HCT116 (cell line): ENCODE data around the gene MRPL1. TPM values are rescaled to one million over a fixed set of nuclear protein-coding genes. Genes with fewer than 3 reads are reported as not detected.

Experiments
- ATAC-seq: fragments of 200-7000 bp; cut with Tn5 transposase; 2 replicates; pipeline ENCODE4 v1.9.1; 2020; ENCODE audit warnings: mild to moderate bottlenecking, moderate library complexity
- BruUV-seq: library from RNA; stranded (reverse); fragments of 400-500 nt; replicated peaks from 2 replicates; lab custom pipeline; 2021; lab: Mats Ljungman, UMichigan
- CTCF ChIA-PET: fragments of 300-600 bp; sonication (Branson Sonifier 250); formaldehyde crosslinking; loops from one replicate; lab custom pipeline; 2021; ENCODE audit warnings: antibody characterized with exemption; lab: Charles Lee
- POLR2A ChIA-PET: fragments of 300-600, 350-600 bp; sonication (Branson Sonifier 250); formaldehyde crosslinking; loops from one replicate; lab custom pipeline; 2021; ENCODE audit warnings: antibody characterized with exemption; lab: Charles Lee
- RAD21 ChIA-PET, 2 experiments: fragments of 300-600 bp; sonication (Branson Sonifier 250); formaldehyde crosslinking; loops; one replicate each; lab custom pipeline; 2023; ENCODE audit warnings: low total read pairs in 2 of 2; ENCODE audit not compliant: uncharacterized antibody in 2 of 2, unreplicated experiment in 2 of 2, low non-redundant PET in 1 of 2; lab: Charles Lee
- DNase-seq: peaks from one replicate; pipeline ENCODE4 v3.0.0-alpha.2; 2010; ENCODE audit warnings: low read depth, low spot score
- H2AFZ ChIP-seq: fragments of 200-600 bp; shearing (Covaris generic), sonication (generic); 2 replicates; pipeline ENCODE4 v1.6.1; 2017; ENCODE audit warnings: low read depth, mixed run types, mixed read lengths, antibody characterized with exemption, low read length; ENCODE audit not compliant: poor library complexity, severe bottlenecking
- H3K27ac ChIP-seq: 2 replicates; pipeline ENCODE4 v1.5.1; 2012; ENCODE audit warnings: low read depth, low read length
- H3K27me3 ChIP-seq: fragments of 200-600 bp; sonication (generic); 2 replicates; pipeline ENCODE4 v1.6.1; 2016; ENCODE audit warnings: mixed run types, low read length, mixed read lengths; ENCODE audit not compliant: insufficient read depth
- H3K36me3 ChIP-seq, 2 experiments: fragments of 200-500 bp in 1 of 2; fragments of 200-600 bp in 1 of 2; sonication (Bioruptor generic) in 1 of 2; sonication (generic) in 1 of 2; 2 replicates each; pipeline versions ENCODE4 v1.5.1 to v1.6.1; 2014 to 2016; ENCODE audit warnings: low read length in 2 of 2, inconsistent platforms in 1 of 2, mixed read lengths in 1 of 2, mixed run types in 1 of 2; ENCODE audit not compliant: insufficient read depth in 2 of 2, control insufficient read depth in 1 of 2
- H3K4me1 ChIP-seq, 2 experiments: fragments of 200-600 bp in 1 of 2; sonication (generic) in 1 of 2; 2 replicates each; pipeline versions ENCODE4 v1.5.1 to v1.6.1; 2012 to 2017; ENCODE audit warnings: low read length in 2 of 2, inconsistent platforms in 1 of 2, mild to moderate bottlenecking in 1 of 2, mixed read lengths in 1 of 2, mixed run types in 1 of 2, moderate library complexity in 1 of 2; ENCODE audit not compliant: insufficient read depth in 2 of 2, control insufficient read depth in 1 of 2
- H3K4me2 ChIP-seq: fragments of 200-600 bp; sonication (generic); 2 replicates; pipeline ENCODE4 v1.6.1; 2017; ENCODE audit warnings: mixed run types, low read length, mixed read lengths
- H3K4me3 ChIP-seq, 2 experiments: fragments of 200-600 bp in 1 of 2; sonication (generic) in 1 of 2; replicated peaks in 1 of 2; 2 replicates each; pipeline ENCODE4 v1.5.1; 2011 to 2016; ENCODE audit warnings: low read length in 2 of 2, control low read depth in 1 of 2, low read depth in 1 of 2, mild to moderate bottlenecking in 1 of 2, mixed read lengths in 1 of 2, mixed run types in 1 of 2
- H3K79me2 ChIP-seq: fragments of 200-600 bp; sonication (generic); 2 replicates; pipeline ENCODE4 v1.6.1; 2017; ENCODE audit warnings: mild to moderate bottlenecking, mixed run types, low read length, moderate library complexity, mixed read lengths; ENCODE audit not compliant: insufficient read depth
- H3K9ac ChIP-seq: fragments of 200-600 bp; sonication (generic); 2 replicates; pipeline ENCODE4 v1.6.1; 2016; ENCODE audit warnings: low read length, mixed read lengths
- H3K9me2 ChIP-seq: fragments of 200-600 bp; sonication (generic), shearing (Covaris generic); 2 replicates; pipeline ENCODE4 v1.6.1; 2017; ENCODE audit warnings: mixed run types, mild to moderate bottlenecking, moderate library complexity; ENCODE audit not compliant: insufficient read depth
- H3K9me3 ChIP-seq, 2 experiments: fragments of 200-500 bp in 1 of 2; fragments of 200-600 bp in 1 of 2; sonication (Bioruptor generic) in 1 of 2; sonication (generic) in 1 of 2; 2 replicates each; pipeline ENCODE4 v1.6.1; 2014 to 2017; ENCODE audit warnings: low read length in 2 of 2, mixed read lengths in 2 of 2, inconsistent platforms in 1 of 2, low read depth in 1 of 2, mild to moderate bottlenecking in 1 of 2, mixed run types in 1 of 2, moderate library complexity in 1 of 2; ENCODE audit not compliant: control insufficient read depth in 1 of 2, insufficient read depth in 1 of 2
- H4K20me1 ChIP-seq: fragments of 200-600 bp; sonication (generic), shearing (Covaris generic); 2 replicates; pipeline ENCODE4 v1.6.1; 2017; ENCODE audit warnings: mixed run types, mild to moderate bottlenecking, moderate library complexity; ENCODE audit not compliant: insufficient read depth
- ATF3 ChIP-seq: IDR thresholded peaks from 2 replicates; pipeline ENCODE4 v1.6.1; 2012
- CBX3 ChIP-seq: IDR thresholded peaks from 2 replicates; pipeline ENCODE4 v1.6.1; 2012; ENCODE audit warnings: low read depth
- CEBPB ChIP-seq: IDR thresholded peaks from 2 replicates; pipeline ENCODE4 v1.6.1; 2012; ENCODE audit warnings: low read depth
- ELF1 ChIP-seq: IDR thresholded peaks from 2 replicates; pipeline ENCODE4 v1.6.1; 2012; ENCODE audit warnings: low read depth, borderline replicate concordance
- EZH2 ChIP-seq: fragments of 200-600 bp; sonication (generic); IDR thresholded peaks from 2 replicates; pipeline ENCODE4 v1.6.1; 2017; ENCODE audit warnings: antibody characterized with exemption, mixed run types
- EZH2phosphoT487 ChIP-seq: fragments of 200-600 bp; IDR thresholded peaks from 2 replicates; pipeline ENCODE4 v1.6.1; 2018; ENCODE audit warnings: antibody characterized with exemption, borderline replicate concordance
- FOSL1 ChIP-seq: IDR thresholded peaks from 2 replicates; pipeline ENCODE4 v1.6.1; 2012; ENCODE audit warnings: low read depth
- JUND ChIP-seq: IDR thresholded peaks from 2 replicates; pipeline ENCODE4 v1.6.1; 2012
- POLR2AphosphoS5 ChIP-seq: IDR thresholded peaks from 2 replicates; pipeline ENCODE4 v1.6.1; 2011; ENCODE audit warnings: mild to moderate bottlenecking, low read depth, low read length, moderate library complexity
- RAD21 ChIP-seq: IDR thresholded peaks from 2 replicates; pipeline ENCODE4 v1.6.1; 2012; ENCODE audit warnings: low read depth, mild to moderate bottlenecking
- REST ChIP-seq: IDR thresholded peaks from 2 replicates; pipeline ENCODE4 v1.6.1; 2012; ENCODE audit warnings: low read depth
- SP1 ChIP-seq: IDR thresholded peaks from 2 replicates; pipeline ENCODE4 v1.6.1; 2012; ENCODE audit warnings: low read depth
- SRF ChIP-seq: IDR thresholded peaks from 2 replicates; pipeline ENCODE4 v1.6.1; 2012; ENCODE audit warnings: low read depth
- TCF7L2 ChIP-seq: IDR thresholded peaks from 2 replicates; pipeline ENCODE4 v1.7.0; 2011; ENCODE audit warnings: borderline replicate concordance, inconsistent platforms; ENCODE audit not compliant: insufficient read depth, insufficient read length; ENCODE audit errors: extremely low read depth
- YY1 ChIP-seq: IDR thresholded peaks from 2 replicates; pipeline ENCODE4 v1.6.1; 2011; ENCODE audit warnings: low read length, low read depth, moderate library complexity, mild to moderate bottlenecking; ENCODE audit not compliant: insufficient replicate concordance; ENCODE audit errors: extremely low read depth
- ZFX ChIP-seq: fragments of 450-650 bp; IDR thresholded peaks from 2 replicates; pipeline ENCODE4 v1.6.1; 2017
- ZNF274 ChIP-seq: fragments of 200-500 bp; sonication (Bioruptor generic); IDR thresholded peaks from 2 replicates; pipeline ENCODE4 v1.6.1; 2014; ENCODE audit warnings: mild to moderate bottlenecking, low read depth, low read length, inconsistent platforms
- intact Hi-C: fragments of 100-400 bp; cut with micrococcal nuclease; formaldehyde crosslinking; loops from 2 replicates; pipeline ENCODE4 v1.10.0; 2022
- total RNA-seq: library from RNA; stranded (reverse); gene quantifications from one replicate; pipeline ENCODE4 v1.2.1, GENCODE V29; 2021; ENCODE audit not compliant: unreplicated experiment
- TF ChIP-seq, protein P1 (sequence below), 3 experiments: fragments of 200-600 bp in 1 of 3; sonication (generic) in 1 of 3; IDR thresholded peaks in 2 of 3; conservative IDR thresholded peaks in 1 of 3; 2 replicates each; pipeline ENCODE4 v1.5.1; 2012 to 2017; ENCODE audit warnings: low read depth in 2 of 3, low read length in 2 of 3, antibody characterized with exemption in 1 of 3, borderline replicate concordance in 1 of 3, control low read depth in 1 of 3, mild to moderate bottlenecking in 1 of 3, mixed read lengths in 1 of 3, mixed run types in 1 of 3, moderate library complexity in 1 of 3; ENCODE audit not compliant: insufficient read depth in 1 of 3
- TF ChIP-seq, protein P2 (sequence below): IDR thresholded peaks from 2 replicates; pipeline ENCODE4 v1.6.1; 2011; ENCODE audit warnings: mild to moderate bottlenecking, low read length, moderate library complexity; ENCODE audit not compliant: insufficient replicate concordance; ENCODE audit errors: extremely low read depth
- TF ChIP-seq, protein P3 (sequence below): IDR thresholded peaks from 2 replicates; pipeline ENCODE4 v1.6.1; 2012

MRPL1 gene
- total RNA-seq, 1 experiment from 2014 or later = 54.9 TPM

DNA sequence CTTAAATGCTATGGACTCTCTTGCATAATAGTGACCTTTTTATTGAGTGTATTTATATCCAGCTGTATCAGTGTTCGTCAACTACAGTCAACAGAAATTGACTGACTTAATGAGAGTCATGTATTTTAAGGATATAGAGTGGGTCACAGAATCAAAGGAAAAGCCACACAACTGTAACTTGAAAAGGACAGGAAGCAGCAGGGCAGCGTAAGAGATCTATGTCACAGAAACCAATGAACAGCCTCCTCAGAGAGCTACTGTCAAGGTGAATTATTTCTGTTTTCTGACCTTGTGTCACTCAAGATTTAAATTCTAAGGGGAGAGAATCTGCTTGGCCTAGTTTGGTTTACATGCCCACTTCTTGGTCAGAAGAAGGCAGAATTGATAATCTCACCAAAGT, 100.4 kb downstream of the MRPL1 start:
- Histone ChIP-seq H3K36me3 (no peaks in the 10 kb centered on the region), H3K9me2 (no peaks in the 10 kb centered on the region), H2AFZ (no peak overlapping the region), H3K79me2 (no peaks in the 10 kb centered on the region), H4K20me1 (no peaks in the 10 kb centered on the region), H3K4me2 (no peak overlapping the region), H3K4me3 (no peak overlapping the region), H3K27me3 (no peaks in the 10 kb centered on the region), H3K9me3 (no peaks in the 10 kb centered on the region), H3K27ac (no peak overlapping the region), H3K4me1 (no peaks in the 10 kb centered on the region), H3K9ac (no peak overlapping the region)
- ChIA-PET POLR2A (no interaction called here), CTCF (no interaction called here), RAD21 (no interaction called here)
- no peak for TF ChIP-seq CBX3
- no peak for TF ChIP-seq YY1
- TF ChIP-seq, protein P1, sequence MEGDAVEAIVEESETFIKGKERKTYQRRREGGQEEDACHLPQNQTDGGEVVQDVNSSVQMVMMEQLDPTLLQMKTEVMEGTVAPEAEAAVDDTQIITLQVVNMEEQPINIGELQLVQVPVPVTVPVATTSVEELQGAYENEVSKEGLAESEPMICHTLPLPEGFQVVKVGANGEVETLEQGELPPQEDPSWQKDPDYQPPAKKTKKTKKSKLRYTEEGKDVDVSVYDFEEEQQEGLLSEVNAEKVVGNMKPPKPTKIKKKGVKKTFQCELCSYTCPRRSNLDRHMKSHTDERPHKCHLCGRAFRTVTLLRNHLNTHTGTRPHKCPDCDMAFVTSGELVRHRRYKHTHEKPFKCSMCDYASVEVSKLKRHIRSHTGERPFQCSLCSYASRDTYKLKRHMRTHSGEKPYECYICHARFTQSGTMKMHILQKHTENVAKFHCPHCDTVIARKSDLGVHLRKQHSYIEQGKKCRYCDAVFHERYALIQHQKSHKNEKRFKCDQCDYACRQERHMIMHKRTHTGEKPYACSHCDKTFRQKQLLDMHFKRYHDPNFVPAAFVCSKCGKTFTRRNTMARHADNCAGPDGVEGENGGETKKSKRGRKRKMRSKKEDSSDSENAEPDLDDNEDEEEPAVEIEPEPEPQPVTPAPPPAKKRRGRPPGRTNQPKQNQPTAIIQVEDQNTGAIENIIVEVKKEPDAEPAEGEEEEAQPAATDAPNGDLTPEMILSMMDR (IDR thresholded peaks at IDR 0.05 in 2 of 3, conservative IDR thresholded peaks at IDR 0.05 in 1 of 3; ENCODE audit: borderline replicate concordance in 1 of 3, insufficient read depth in 1 of 3, low read depth in 2 of 3, low read length in 2 of 3) = no peak
- TF ChIP-seq CEBPB = no peak
- no peak for TF ChIP-seq REST
- TF ChIP-seq, protein P2, sequence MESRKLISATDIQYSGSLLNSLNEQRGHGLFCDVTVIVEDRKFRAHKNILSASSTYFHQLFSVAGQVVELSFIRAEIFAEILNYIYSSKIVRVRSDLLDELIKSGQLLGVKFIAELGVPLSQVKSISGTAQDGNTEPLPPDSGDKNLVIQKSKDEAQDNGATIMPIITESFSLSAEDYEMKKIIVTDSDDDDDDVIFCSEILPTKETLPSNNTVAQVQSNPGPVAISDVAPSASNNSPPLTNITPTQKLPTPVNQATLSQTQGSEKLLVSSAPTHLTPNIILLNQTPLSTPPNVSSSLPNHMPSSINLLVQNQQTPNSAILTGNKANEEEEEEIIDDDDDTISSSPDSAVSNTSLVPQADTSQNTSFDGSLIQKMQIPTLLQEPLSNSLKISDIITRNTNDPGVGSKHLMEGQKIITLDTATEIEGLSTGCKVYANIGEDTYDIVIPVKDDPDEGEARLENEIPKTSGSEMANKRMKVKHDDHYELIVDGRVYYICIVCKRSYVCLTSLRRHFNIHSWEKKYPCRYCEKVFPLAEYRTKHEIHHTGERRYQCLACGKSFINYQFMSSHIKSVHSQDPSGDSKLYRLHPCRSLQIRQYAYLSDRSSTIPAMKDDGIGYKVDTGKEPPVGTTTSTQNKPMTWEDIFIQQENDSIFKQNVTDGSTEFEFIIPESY = no peak
- TF ChIP-seq FOSL1 = no peak
- no peak for TF ChIP-seq ATF3
- no peak for TF ChIP-seq ZFX
- no peak for TF ChIP-seq ZNF274
- TF ChIP-seq JUND = no peak
- no peak for TF ChIP-seq RAD21
- no peak for TF ChIP-seq ELF1
- TF ChIP-seq EZH2 = no peak
- no peak for TF ChIP-seq SP1
- TF ChIP-seq EZH2phosphoT487 = no peak
- TF ChIP-seq POLR2AphosphoS5 = no peak
- TF ChIP-seq, protein P3, sequence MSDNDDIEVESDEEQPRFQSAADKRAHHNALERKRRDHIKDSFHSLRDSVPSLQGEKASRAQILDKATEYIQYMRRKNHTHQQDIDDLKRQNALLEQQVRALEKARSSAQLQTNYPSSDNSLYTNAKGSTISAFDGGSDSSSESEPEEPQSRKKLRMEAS = no peak
- TF ChIP-seq TCF7L2 = no peak
- TF ChIP-seq SRF = no peak
- intact Hi-C loops = no loop called here
- BruUV-seq = no TSS peak
- DNase-seq = no peak
- ATAC-seq = no peak
